COLO668 (cell line): ENCODE measurements around the gene GAB1.

ENCODE experiments used
- DNase-seq: peaks from one replicate; lab custom pipeline; 2025; ENCODE audit not compliant: unreplicated experiment; lab: John Stamatoyannopoulos, UW

The GAB1 gene

GRCh38 chr4:143473334-143474126 is 136.9 kb downstream of the GAB1 start:
- DNase-seq: no peak

- no peak for DNase-seq
Measured at GRCh38 chr4:143477487-143477886, 140.8 kb downstream of the GAB1 start.

- DNase-seq: no peak
Measured at GRCh38 chr4:143481361-143481760, 144.7 kb downstream of the GAB1 start.

GRCh38 chr4:143482840-143483239 is 146.2 kb downstream of the GAB1 start:
- peak; percentile 3 for DNase-seq

GRCh38 chr4:143486314-143486713 is 149.6 kb downstream of the GAB1 start:
- no peak for DNase-seq

- DNase-seq: no peak
Measured at GRCh38 chr4:143488687-143489086, 152.0 kb downstream of the GAB1 start.

GRCh38 chr4:143489106-143489505 is 152.4 kb downstream of the GAB1 start:
- no peak for DNase-seq

GRCh38 chr4:143498021-143498420 is 161.3 kb downstream of the GAB1 start:
- no peak for DNase-seq

- DNase-seq: no peak
Measured at GRCh38 chr4:143502231-143502630, 165.6 kb downstream of the GAB1 start.

GRCh38 chr4:143506031-143506430 is 169.4 kb downstream of the GAB1 start:
- no peak for DNase-seq

GRCh38 chr4:143511906-143512305 is 175.2 kb downstream of the GAB1 start:
- DNase-seq: no peak

- no peak for DNase-seq
Measured at GRCh38 chr4:143512978-143513313, 176.3 kb downstream of the GAB1 start.

- DNase-seq: peak; percentile 96
Measured at GRCh38 chr4:143513314-143514168, 176.9 kb downstream of the GAB1 start, which contains the start of gene SMARCA5. SMARCA5 (plus strand) TSS chr4:143513702; CDS start chr4:143513925, 223 bp downstream.

GRCh38 chr4:143514169-143514495 is 177.5 kb downstream of the GAB1 start:
- DNase-seq: no peak

GRCh38 chr4:143514497-143514896 is 177.8 kb downstream of the GAB1 start:
- DNase-seq: peak; percentile 47

- DNase-seq: no peak
Measured at GRCh38 chr4:143514901-143515300, 178.2 kb downstream of the GAB1 start.

GRCh38 chr4:143515905-143516304 is 179.2 kb downstream of the GAB1 start:
- DNase-seq: no peak

GRCh38 chr4:143517764-143518163 is 181.1 kb downstream of the GAB1 start:
- no peak for DNase-seq
